ENCODE results near the gene MYOZ3.

MYOZ3 gene

GRCh38 chr5:150700594-150701377, 39.7 kb downstream of the MYOZ3 start, which contains the start of gene RBM22:
TSS of gene RBM22 (minus strand) at chr5:150701062. CDS start at chr5:150700985, 77 bp downstream.
- Histone ChIP-seq H3K9me3 (ENCODE audit: control insufficient read depth, low read length) (no peaks in the 10 kb centered on the region), H3K4me3 (ENCODE audit: insufficient read depth in 1 of 2, low read depth in 1 of 2, low read length in 2 of 2) (peak within 1 kb of the TSS; percentile 93 to 95), H3K18ac (ENCODE audit: low read depth in 1 of 2, low read length in 2 of 2) (peak within 1 kb of the TSS; percentile 74 to 99), H3K36me3 (ENCODE audit: control insufficient read depth in 1 of 2, insufficient read depth in 2 of 2, low read depth in 1 of 2, low read length in 2 of 2) (peaks cover 13 to 34% of the 10 kb centered on the region in 2 experiments), H3K4ac (ENCODE audit: low read depth in 1 of 2, low read length in 2 of 2) (peak within 1 kb of the TSS; percentile 37 to 99), H3K27ac (ENCODE audit: low read length, poor library complexity, severe bottlenecking) (peak within 1 kb of the TSS; percentile 58), H3K27me3 (ENCODE audit: control insufficient read depth in 1 of 2, insufficient read depth in 1 of 2, low read length in 2 of 2) (no peaks in the 10 kb centered on the region), H3K79me1 (replicated peaks; ENCODE audit: low read length, poor library complexity, severe bottlenecking) (peaks cover 7% of the 10 kb centered on the region), H3K14ac (ENCODE audit: low read length in 2 of 2) (peak within 1 kb of the TSS in 1 of 2 experiments; percentile 80), H3K23ac (ENCODE audit: low read length in 2 of 2) (no peak within 1 kb of the TSS), H3K4me1 (ENCODE audit: control insufficient read depth, insufficient read depth, low read depth, low read length) (peaks cover 1% of the 10 kb centered on the region), H3K9ac (ENCODE audit: low read length) (peak within 1 kb of the TSS; percentile 94), H4K91ac (ENCODE audit: low read length) (peak within 1 kb of the TSS; percentile 100), H2AK5ac (ENCODE audit: low read length, severe bottlenecking) (no peak within 1 kb of the TSS), H2AFZ (ENCODE audit: low read depth, low read length) (peak within 1 kb of the TSS; percentile 51), H2BK120ac (ENCODE audit: low read depth, low read length) (peak within 1 kb of the TSS; percentile 92), H2BK15ac (ENCODE audit: low read depth, poor library complexity, severe bottlenecking) (peak within 1 kb of the TSS; percentile 84), H4K8ac (ENCODE audit: low read length) (peak within 1 kb of the TSS; percentile 100), H2BK5ac (ENCODE audit: low read depth, low read length, poor library complexity, severe bottlenecking) (no peak within 1 kb of the TSS), H2BK12ac (ENCODE audit: low read length in 2 of 2) (peak within 1 kb of the TSS in 1 of 2 experiments; percentile 11), H3K4me2 (ENCODE audit: low read length, poor library complexity, severe bottlenecking) (peak within 1 kb of the TSS; percentile 78)
- peak; percentile 91 for DNase-seq
- under 1% methylated on average over 52 of the region's 59 CpGs for WGBS

- H3K79me1 ChIP-seq (replicated peaks; ENCODE audit: low read length, poor library complexity, severe bottlenecking): no peaks in the 10 kb centered on the region
- no peak overlapping the region for H2BK15ac ChIP-seq (ENCODE audit: low read depth, poor library complexity, severe bottlenecking)
- peaks cover 1% of the 10 kb centered on the region for H3K4me1 ChIP-seq (ENCODE audit: control insufficient read depth, insufficient read depth, low read depth, low read length)
- 96% methylated on average over 2 of the region's 3 CpGs for WGBS
- DNase-seq: peak; percentile 33
- H3K4me2 ChIP-seq (ENCODE audit: low read length, poor library complexity, severe bottlenecking): no peak overlapping the region
- H3K27me3 ChIP-seq (ENCODE audit: control insufficient read depth in 1 of 2, insufficient read depth in 1 of 2, low read length in 2 of 2): no peaks in the 10 kb centered on the region
- no peak overlapping the region for H3K9ac ChIP-seq (ENCODE audit: low read length)
- H3K27ac ChIP-seq (ENCODE audit: low read length, poor library complexity, severe bottlenecking): no peak overlapping the region
- no peak overlapping the region for H4K91ac ChIP-seq (ENCODE audit: low read length)
- no peak overlapping the region for H3K18ac ChIP-seq (ENCODE audit: low read depth in 1 of 2, low read length in 2 of 2)
- no peak overlapping the region for H3K4me3 ChIP-seq (ENCODE audit: insufficient read depth in 1 of 2, low read depth in 1 of 2, low read length in 2 of 2)
- H2BK5ac ChIP-seq (ENCODE audit: low read depth, low read length, poor library complexity, severe bottlenecking): no peak overlapping the region
- H2BK120ac ChIP-seq (ENCODE audit: low read depth, low read length): no peak overlapping the region
- no peak overlapping the region for H2BK12ac ChIP-seq (ENCODE audit: low read length in 2 of 2)
- H3K23ac ChIP-seq (ENCODE audit: low read length in 2 of 2): no peak overlapping the region
- H2AFZ ChIP-seq (ENCODE audit: low read depth, low read length): no peak overlapping the region
- H3K14ac ChIP-seq (ENCODE audit: low read length in 2 of 2): no peak overlapping the region
- H3K9me3 ChIP-seq (ENCODE audit: control insufficient read depth, low read length): no peaks in the 10 kb centered on the region
- no peak overlapping the region for H4K8ac ChIP-seq (ENCODE audit: low read length)
- H3K36me3 ChIP-seq (ENCODE audit: control insufficient read depth in 1 of 2, insufficient read depth in 2 of 2, low read depth in 1 of 2, low read length in 2 of 2): peaks cover 8 to 30% of the 10 kb centered on the region in 2 experiments
- no peak overlapping the region for H3K4ac ChIP-seq (ENCODE audit: low read depth in 1 of 2, low read length in 2 of 2)
- no peak overlapping the region for H2AK5ac ChIP-seq (ENCODE audit: low read length, severe bottlenecking)
Measured at GRCh38 chr5:150703762-150704161, 42.7 kb downstream of the MYOZ3 start.

- WGBS: 78% methylated on average over 4 of the region's 4 CpGs
- H3K27ac ChIP-seq (ENCODE audit: low read length, poor library complexity, severe bottlenecking): no peak overlapping the region
- no peak overlapping the region for H3K23ac ChIP-seq (ENCODE audit: low read length in 2 of 2)
- H2BK120ac ChIP-seq (ENCODE audit: low read depth, low read length): no peak overlapping the region
- H3K4me2 ChIP-seq (ENCODE audit: low read length, poor library complexity, severe bottlenecking): no peak overlapping the region
- H4K8ac ChIP-seq (ENCODE audit: low read length): no peak overlapping the region
- no peak overlapping the region for H3K14ac ChIP-seq (ENCODE audit: low read length in 2 of 2)
- no peak for DNase-seq
- no peaks in the 10 kb centered on the region for H3K9me3 ChIP-seq (ENCODE audit: control insufficient read depth, low read length)
- no peak overlapping the region for H2AK5ac ChIP-seq (ENCODE audit: low read length, severe bottlenecking)
- no peak overlapping the region for H4K91ac ChIP-seq (ENCODE audit: low read length)
- no peak overlapping the region for H2BK15ac ChIP-seq (ENCODE audit: low read depth, poor library complexity, severe bottlenecking)
- no peak overlapping the region for H3K18ac ChIP-seq (ENCODE audit: low read depth in 1 of 2, low read length in 2 of 2)
- no peak overlapping the region for H3K9ac ChIP-seq (ENCODE audit: low read length)
- no peaks in the 10 kb centered on the region for H3K79me1 ChIP-seq (replicated peaks; ENCODE audit: low read length, poor library complexity, severe bottlenecking)
- no peak overlapping the region for H3K4ac ChIP-seq (ENCODE audit: low read depth in 1 of 2, low read length in 2 of 2)
- H2BK5ac ChIP-seq (ENCODE audit: low read depth, low read length, poor library complexity, severe bottlenecking): no peak overlapping the region
- peaks cover 18 to 58% of the 10 kb centered on the region in 2 experiments for H3K36me3 ChIP-seq (ENCODE audit: control insufficient read depth in 1 of 2, insufficient read depth in 2 of 2, low read depth in 1 of 2, low read length in 2 of 2)
- H3K4me3 ChIP-seq (ENCODE audit: insufficient read depth in 1 of 2, low read depth in 1 of 2, low read length in 2 of 2): no peak overlapping the region
- H3K27me3 ChIP-seq (ENCODE audit: control insufficient read depth in 1 of 2, insufficient read depth in 1 of 2, low read length in 2 of 2): no peaks in the 10 kb centered on the region
- H2BK12ac ChIP-seq (ENCODE audit: low read length in 2 of 2): no peak overlapping the region
- no peak overlapping the region for H2AFZ ChIP-seq (ENCODE audit: low read depth, low read length)
- no peaks in the 10 kb centered on the region for H3K4me1 ChIP-seq (ENCODE audit: control insufficient read depth, insufficient read depth, low read depth, low read length)
Measured at GRCh38 chr5:150706776-150707390, 45.8 kb downstream of the MYOZ3 start.

- Histone ChIP-seq H3K27me3 (ENCODE audit: control insufficient read depth in 1 of 2, insufficient read depth in 1 of 2, low read length in 2 of 2) (no peaks in the 10 kb centered on the region), H3K9ac (ENCODE audit: low read length) (no peak overlapping the region), H2BK120ac (ENCODE audit: low read depth, low read length) (no peak overlapping the region), H3K9me3 (ENCODE audit: control insufficient read depth, low read length) (no peaks in the 10 kb centered on the region), H3K18ac (ENCODE audit: low read depth in 1 of 2, low read length in 2 of 2) (no peak overlapping the region), H2AK5ac (ENCODE audit: low read length, severe bottlenecking) (no peak overlapping the region), H4K8ac (ENCODE audit: low read length) (no peak overlapping the region), H3K4me3 (ENCODE audit: insufficient read depth in 1 of 2, low read depth in 1 of 2, low read length in 2 of 2) (no peak overlapping the region), H3K23ac (ENCODE audit: low read length in 2 of 2) (no peak overlapping the region), H2BK5ac (ENCODE audit: low read depth, low read length, poor library complexity, severe bottlenecking) (no peak overlapping the region), H2BK15ac (ENCODE audit: low read depth, poor library complexity, severe bottlenecking) (no peak overlapping the region), H3K79me1 (replicated peaks; ENCODE audit: low read length, poor library complexity, severe bottlenecking) (peaks cover 3% of the 10 kb centered on the region), H3K4ac (ENCODE audit: low read depth in 1 of 2, low read length in 2 of 2) (no peak overlapping the region), H3K4me2 (ENCODE audit: low read length, poor library complexity, severe bottlenecking) (no peak overlapping the region), H2BK12ac (ENCODE audit: low read length in 2 of 2) (no peak overlapping the region), H3K14ac (ENCODE audit: low read length in 2 of 2) (no peak overlapping the region), H3K4me1 (ENCODE audit: control insufficient read depth, insufficient read depth, low read depth, low read length) (no peaks in the 10 kb centered on the region), H2AFZ (ENCODE audit: low read depth, low read length) (no peak overlapping the region), H4K91ac (ENCODE audit: low read length) (no peak overlapping the region), H3K27ac (ENCODE audit: low read length, poor library complexity, severe bottlenecking) (no peak overlapping the region), H3K36me3 (ENCODE audit: control insufficient read depth in 1 of 2, insufficient read depth in 2 of 2, low read depth in 1 of 2, low read length in 2 of 2) (peaks cover 36 to 88% of the 10 kb centered on the region in 2 experiments)
- peak; percentile 22 for DNase-seq
- WGBS: 71% methylated on average over 1 of the region's 2 CpGs
Measured at GRCh38 chr5:150710165-150710564, 49.1 kb downstream of the MYOZ3 start.
